ENCODE results near the gene AKR1B15.
A peak's percentile ranks its signal among the peaks of the same experiment; 100 is the strongest.

The AKR1B15 gene

DNA sequence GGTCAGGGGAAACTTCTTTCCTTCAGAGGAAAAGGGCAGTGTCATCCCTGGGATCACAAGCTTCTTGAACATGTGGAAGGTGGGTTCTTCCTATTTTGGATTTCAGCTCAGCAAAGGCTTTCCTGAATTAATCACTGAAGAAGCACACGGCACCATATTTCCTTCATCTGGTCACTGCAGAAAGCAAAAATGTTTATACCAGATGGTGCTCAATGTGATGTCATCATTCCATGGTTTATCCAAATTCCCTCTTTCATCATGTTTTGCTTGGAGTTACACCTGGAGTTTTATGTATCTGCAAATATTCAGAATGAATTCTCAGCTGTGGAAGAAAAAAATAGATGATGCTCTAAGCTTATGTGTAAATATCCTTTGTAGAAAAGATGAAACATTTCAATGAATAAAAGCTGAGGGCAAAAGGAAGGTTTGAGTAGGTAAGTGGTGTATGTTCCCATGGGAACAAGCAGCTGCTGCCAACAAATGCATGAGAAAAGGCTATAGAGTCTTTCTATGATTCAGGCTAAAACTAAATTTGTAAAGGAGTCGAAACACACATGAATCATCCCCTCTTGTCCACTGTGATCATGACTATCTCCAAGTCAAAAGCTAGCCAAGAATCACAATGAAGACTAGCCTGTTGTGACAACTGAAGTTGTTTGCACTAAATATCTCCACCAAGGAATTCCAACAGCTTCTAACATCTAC, 70.9 kb downstream of the AKR1B15 start:
- DNase-seq, result peak; percentile 28

DNA sequence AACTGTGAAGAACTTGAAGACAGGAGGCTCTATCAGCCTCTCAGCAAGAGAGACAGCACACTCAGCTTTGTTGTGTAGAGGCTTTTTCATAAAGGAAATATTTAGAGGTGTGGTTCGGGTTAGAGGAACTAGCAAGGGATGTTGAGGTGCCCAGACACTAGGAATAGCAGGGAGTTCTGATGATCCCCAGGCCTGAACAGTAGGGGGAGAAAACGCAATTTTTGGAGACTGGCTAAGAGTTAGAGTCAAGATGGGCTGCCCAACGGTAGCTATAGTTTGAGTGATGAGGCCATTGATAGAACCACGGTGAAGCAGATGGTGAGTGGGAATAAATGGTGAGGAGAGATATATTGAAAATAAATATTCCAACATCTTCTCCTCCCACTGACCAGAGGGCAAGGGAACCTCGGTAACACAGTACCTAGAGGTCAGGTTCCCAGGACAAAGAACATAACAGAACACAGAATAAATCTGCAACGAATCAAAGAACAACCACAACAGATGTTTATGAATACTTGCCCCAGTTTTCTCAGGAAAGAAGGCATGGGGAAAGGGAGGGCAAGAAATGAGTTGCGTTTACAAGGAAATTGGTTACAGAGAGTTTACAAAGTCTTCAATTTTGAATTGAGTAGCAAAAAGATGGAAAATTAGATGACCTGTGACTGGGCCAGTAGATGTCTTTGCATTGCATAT, 73.5 kb downstream of the AKR1B15 start:
- no peak for DNase-seq

DNA sequence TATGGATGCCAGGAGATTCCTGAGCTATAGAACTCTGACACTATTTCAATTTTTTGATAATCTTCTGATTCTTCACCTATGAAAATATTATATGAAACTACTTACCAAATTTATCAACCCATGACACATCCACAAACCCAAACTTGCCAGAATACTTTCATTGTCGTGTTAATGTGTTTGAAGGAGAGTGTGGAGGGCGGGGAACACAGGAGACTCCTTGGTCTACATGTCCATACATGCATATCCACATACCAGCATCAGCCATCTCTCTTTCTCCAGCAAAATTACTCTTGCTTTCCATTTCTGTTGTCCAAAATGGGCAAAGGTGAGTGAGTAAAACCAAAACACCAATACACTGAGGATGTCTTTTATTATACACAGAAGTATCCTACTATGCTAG, 74.3 kb downstream of the AKR1B15 start:
- DNase-seq, result no peak

DNA sequence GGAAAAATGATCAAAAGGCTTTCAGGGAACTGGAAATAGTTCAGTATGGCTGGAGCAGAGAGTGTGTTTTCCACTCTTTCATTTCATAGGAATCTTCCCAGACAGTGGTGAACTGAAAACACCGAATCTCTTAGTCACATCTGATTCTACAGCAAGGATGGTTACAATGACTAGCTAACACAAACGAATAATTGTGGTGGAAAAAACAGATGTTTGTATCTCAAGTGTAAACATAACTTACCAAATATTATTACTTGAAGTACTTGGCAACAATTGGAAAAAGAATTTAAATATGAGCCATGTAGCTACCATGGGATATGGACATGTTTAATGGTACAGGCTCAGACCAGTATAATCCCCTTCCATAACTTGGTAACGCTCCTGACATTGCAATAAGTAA, 76.6 kb downstream of the AKR1B15 start:
- DNase-seq, result no peak

DNA sequence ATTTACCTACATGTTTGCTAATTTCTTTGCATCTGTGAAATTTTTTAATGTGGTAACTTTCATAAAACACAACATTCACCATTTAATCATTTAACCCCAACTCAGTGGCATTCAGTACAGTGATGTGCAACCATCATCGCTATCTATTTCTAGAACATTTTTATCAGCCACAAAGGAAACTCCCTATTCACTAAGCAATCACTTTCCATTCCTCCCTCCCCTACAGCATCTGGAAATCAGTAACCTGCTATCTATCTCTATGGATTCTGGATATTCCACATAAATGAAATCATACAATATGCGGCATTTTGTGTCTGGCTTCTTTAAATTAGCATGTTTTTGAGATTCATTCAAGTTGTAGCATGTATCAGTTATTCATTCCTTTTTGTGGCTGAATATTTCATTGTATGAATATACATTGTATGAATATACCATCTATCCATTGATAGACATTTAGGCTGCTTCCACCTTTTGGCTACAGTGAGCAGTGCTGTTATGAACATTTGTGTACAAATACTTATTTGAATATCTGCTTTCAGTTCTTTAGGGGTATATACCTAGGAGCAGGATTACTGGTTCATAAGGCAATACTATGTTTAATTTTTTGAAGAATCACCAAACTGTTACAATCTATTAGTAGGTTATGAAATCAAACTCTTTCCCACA, 78.3 kb downstream of the AKR1B15 start:
- no peak for DNase-seq

DNA sequence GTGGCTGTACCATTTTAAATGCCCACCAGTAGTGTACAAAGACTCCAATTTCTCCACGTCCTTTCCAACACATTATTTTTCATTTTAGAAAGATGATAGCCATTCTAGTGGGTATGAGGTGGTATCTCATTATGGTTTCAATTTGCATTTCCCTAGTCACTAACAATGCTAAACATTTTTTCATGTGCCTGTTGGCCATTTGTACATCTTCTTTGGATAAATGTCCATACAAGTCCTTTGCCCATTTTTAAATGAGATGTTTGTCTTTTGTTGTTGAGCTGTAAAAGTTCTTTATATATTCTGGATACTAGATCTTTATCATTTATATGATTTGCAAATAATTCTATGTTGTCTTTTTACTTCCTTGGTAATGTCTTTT, 78.9 kb downstream of the AKR1B15 start:
- no peak for DNase-seq

DNA sequence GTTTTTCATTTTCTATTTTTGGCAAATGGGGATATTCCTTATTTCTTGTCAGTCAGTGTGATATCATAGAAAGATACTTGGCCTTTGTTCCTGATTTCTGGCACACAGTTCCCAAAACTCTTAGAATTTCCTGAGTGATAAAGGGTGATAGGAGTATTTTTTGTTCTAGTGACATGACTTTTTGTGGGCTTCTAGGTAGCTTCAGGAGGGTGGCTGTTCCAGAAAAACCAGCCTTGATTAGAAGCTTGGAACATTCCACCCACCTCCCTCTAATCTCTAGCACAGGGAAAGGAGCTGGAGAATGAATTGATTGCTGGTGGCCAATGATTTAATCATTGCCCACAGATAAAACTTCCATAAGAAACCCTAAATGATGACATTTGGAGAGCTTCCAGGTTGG, 80.5 kb downstream of the AKR1B15 start:
- DNase-seq, result no peak
